ENCODE data around the gene PHOSPHO1. TPM values are rescaled to one million over a fixed set of nuclear protein-coding genes. Genes with fewer than 3 reads are reported as not detected.

Gene PHOSPHO1
- polyA plus RNA-seq, 2 of the 4 experiments (the other 2 are of a cell fraction), result 0.32 to 1.6 TPM

GRCh38 chr17:49217651-49218413 is 12.8 kb downstream of the PHOSPHO1 start:
- Histone ChIP-seq H3K9me3 (no peaks in the 10 kb centered on the region), H3K4me1 (peaks cover 5% of the 10 kb centered on the region; the same call in 1 of the 3 replicates), H3K27ac (peak overlapping the region in 1 of 2 experiments; percentile 21; a peak in 1 of 6 replicates), H3K4me3 (no peak overlapping the region), H3K4me2 (no peak overlapping the region)
- no peak for TF ChIP-seq USF2 (IDR thresholded peaks at IDR 0.05)
- CTCF ChIA-PET, result interaction anchor here (0.7 to 13.5 kb wide), 6 partner anchors 9 to 459 kb away, joined by 3 to 161 read pairs (median 4); partner anchors contain the start of gene PHOSPHO1
- no peak for ATAC-seq
- no peak for DNase-seq (ENCODE audit: low read depth in 1 of 2, low spot score in 1 of 2)
- 80% methylated on average over 13 of the region's 17 CpGs for WGBS (ENCODE audit: missing lambda C conversion rate)
- FAIRE-seq, result no peak
- POLR2A ChIA-PET, result no interaction called here

GRCh38 chr17:49216953-49217650 is 13.5 kb downstream of the PHOSPHO1 start:
- CTCF ChIA-PET, result interaction anchor here (1.4 to 13.5 kb wide), 4 partner anchors 10 to 37 kb away, joined by 3 to 161 read pairs (median 4); partner anchors contain the start of gene PHOSPHO1
- no peak overlapping the region for H3K4me3 ChIP-seq

GRCh38 chr17:49216482-49216881 is 14.1 kb downstream of the PHOSPHO1 start:
- H3K9me3 ChIP-seq, result no peaks in the 10 kb centered on the region
- no peak overlapping the region for H3K27ac ChIP-seq
- FAIRE-seq (no peak), DNase-seq (ENCODE audit: low read depth in 1 of 2, low spot score in 1 of 2) (no peak), ATAC-seq (no peak)
- ChIA-PET POLR2A (interaction anchor here (0.6 kb wide), 1 partner anchor 23 kb away, joined by 3 read pairs; no protein-coding TSS in a partner anchor), CTCF (interaction anchor here (1.5 to 13.5 kb wide), 3 partner anchors 11 to 36 kb away, joined by 3 to 161 read pairs (median 5); partner anchors contain the start of gene PHOSPHO1)
- TF ChIP-seq PHF8 (IDR thresholded peaks at IDR 0.05; ENCODE audit: borderline replicate concordance, low read depth), result no peak
- TF ChIP-seq RARB (CRISPR knock-in tag; IDR thresholded peaks at IDR 0.05), result no peak
- TF ChIP-seq SMC3 (IDR thresholded peaks at IDR 0.05), result no peak
- TF ChIP-seq PBX3 (IDR thresholded peaks at IDR 0.05), result no peak
- no peak overlapping the region for H3K4me2 ChIP-seq
- H3K4me1 ChIP-seq, result peaks cover 5% of the 10 kb centered on the region; the same call in 1 of the 3 replicates
- H3K4me3 ChIP-seq, result no peak overlapping the region
- WGBS (ENCODE audit: missing lambda C conversion rate), result 91% methylated on average over 12 of the region's 13 CpGs

More at GRCh38 chr17:49216953-49217650, 13.5 kb downstream of the PHOSPHO1 start:
- POLR2A ChIA-PET, result interaction anchor here (0.6 kb wide), 1 partner anchor 24 kb away, joined by 3 read pairs; no protein-coding TSS in a partner anchor
- no peak overlapping the region for H3K27ac ChIP-seq
- no peaks in the 10 kb centered on the region for H3K9me3 ChIP-seq
- WGBS (ENCODE audit: missing lambda C conversion rate), result 72% methylated on average over 11 of the region's 11 CpGs
- DNase-seq (ENCODE audit: low read depth in 1 of 2, low spot score in 1 of 2), result no peak
- no peak for TF ChIP-seq TFCP2L1 (CRISPR knock-in tag; IDR thresholded peaks at IDR 0.05)
- TF ChIP-seq JUNB (IDR thresholded peaks at IDR 0.05), result no peak
- no peak for TF ChIP-seq ZC3H11A (IDR thresholded peaks at IDR 0.05)
- no peak overlapping the region for H3K4me2 ChIP-seq
- no peak for FAIRE-seq
- peak; percentile 13 to 16; a peak in 1 of 6 replicates for ATAC-seq
- peaks cover 5% of the 10 kb centered on the region; the same call in 1 of the 3 replicates for H3K4me1 ChIP-seq

GRCh38 chr17:49214676-49215360 is 15.8 kb downstream of the PHOSPHO1 start:
- POLR2A ChIA-PET, result interaction anchor here (0.6 kb wide), 1 partner anchor 216 kb away, joined by 4 read pairs; no protein-coding TSS in a partner anchor
- FAIRE-seq, result no peak

More at GRCh38 chr17:49214676-49215360, 15.8 kb downstream of the PHOSPHO1 start:
- WGBS (ENCODE audit: missing lambda C conversion rate), result 70% methylated on average over 12 of the region's 12 CpGs
- Histone ChIP-seq H3K27ac (no peak overlapping the region), H3K9me3 (no peaks in the 10 kb centered on the region), H3K4me1 (peaks cover 5% of the 10 kb centered on the region; the same call in 1 of the 3 replicates), H3K4me2 (no peak overlapping the region), H3K4me3 (no peak overlapping the region)
- ATAC-seq (no peak), DNase-seq (ENCODE audit: low read depth in 1 of 2, low spot score in 1 of 2) (no peak)
- TF ChIP-seq NR3C1 (IDR thresholded peaks at IDR 0.05) (no peak), BHLHE40 (IDR thresholded peaks at IDR 0.05; ENCODE audit: low read depth, low read length) (no peak), RFX5 (IDR thresholded peaks at IDR 0.05) (no peak), POLR2A (IDR thresholded peaks at IDR 0.05; ENCODE audit: low read length) (no peak)
- CTCF ChIA-PET, result interaction anchor here (0.7 to 13.5 kb wide), 6 partner anchors 12 to 410 kb away, joined by 3 to 161 read pairs (median 4); partner anchors contain the start of gene PHOSPHO1
